Femur (tissue), 1 donor: Measurements from ENCODE around the gene SH3RF1.

Experiments used
- DNase-seq: peaks from one replicate; pipeline ENCODE4 v3.0.0-alpha.2; 2017

The SH3RF1 gene

GRCh38 chr4:169158046-169158445, 112.7 kb downstream of the SH3RF1 start:
- no peak for DNase-seq

DNA sequence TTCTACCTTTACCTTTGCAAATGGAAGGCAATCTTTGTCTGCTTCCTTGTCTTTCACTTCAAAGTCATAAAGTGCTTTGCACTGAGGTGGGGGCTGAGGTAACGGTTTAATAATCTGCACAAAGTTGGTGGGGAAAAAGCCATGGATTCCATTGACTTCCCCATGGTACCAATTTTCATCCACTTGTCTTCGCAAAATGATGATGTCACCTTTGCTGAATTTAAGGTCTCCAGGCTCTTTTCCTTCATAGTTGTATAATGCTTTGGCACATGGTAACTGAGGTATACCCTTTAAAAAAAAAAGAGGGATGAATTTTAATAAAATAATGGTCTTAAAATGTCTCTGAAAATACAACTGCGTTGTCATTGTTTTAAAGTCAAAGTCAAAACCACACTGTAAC, 114.4 kb downstream of the SH3RF1 start:
- no peak for DNase-seq

DNA sequence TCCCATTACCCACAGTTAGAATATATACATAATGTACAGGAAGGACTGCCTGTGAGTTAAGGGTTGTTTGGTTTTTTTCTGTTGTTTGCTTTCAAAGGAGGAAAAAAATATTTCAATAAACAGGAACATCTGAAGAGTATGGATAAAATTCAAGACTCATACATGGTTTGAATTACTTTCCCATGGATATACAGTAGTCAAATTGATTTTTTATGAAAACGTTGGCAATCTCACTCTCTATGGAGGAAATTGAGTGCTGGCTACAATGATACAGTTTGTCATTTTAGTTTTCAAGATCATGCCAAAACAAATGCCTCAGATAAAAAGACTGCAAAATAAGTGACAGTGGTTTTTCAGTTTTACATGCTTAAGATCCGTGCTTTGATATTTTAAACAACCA, 116.6 kb downstream of the SH3RF1 start:
- DNase-seq: no peak

DNA sequence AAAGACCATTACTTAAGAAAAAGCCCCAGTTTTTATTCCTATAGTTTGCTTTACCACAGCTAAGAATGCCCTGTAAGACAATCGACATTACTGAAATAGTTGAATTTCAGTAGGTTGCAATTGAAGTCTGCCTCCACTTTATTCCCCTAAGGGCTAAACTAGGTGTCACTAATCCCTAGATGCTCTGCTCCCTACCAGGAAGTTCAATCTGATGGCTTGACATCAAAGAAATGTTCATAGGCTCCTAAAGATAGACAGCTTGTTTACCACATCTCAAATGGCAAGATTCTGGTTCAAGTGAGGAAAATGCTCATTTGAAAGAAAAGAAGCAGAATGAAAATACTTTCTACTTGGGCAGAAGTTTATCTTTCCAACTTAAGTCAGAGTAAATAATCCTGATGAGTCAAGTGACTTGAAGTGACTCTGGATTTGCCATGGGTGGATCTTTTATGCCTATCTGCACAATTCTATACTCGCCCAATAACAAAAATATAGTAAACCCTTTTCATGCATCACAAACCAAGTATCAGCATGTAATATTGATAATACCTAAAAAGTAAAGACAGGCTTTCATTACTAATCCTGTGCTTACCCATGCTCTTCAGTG, 117.2 kb downstream of the SH3RF1 start:
- DNase-seq: no peak

DNA sequence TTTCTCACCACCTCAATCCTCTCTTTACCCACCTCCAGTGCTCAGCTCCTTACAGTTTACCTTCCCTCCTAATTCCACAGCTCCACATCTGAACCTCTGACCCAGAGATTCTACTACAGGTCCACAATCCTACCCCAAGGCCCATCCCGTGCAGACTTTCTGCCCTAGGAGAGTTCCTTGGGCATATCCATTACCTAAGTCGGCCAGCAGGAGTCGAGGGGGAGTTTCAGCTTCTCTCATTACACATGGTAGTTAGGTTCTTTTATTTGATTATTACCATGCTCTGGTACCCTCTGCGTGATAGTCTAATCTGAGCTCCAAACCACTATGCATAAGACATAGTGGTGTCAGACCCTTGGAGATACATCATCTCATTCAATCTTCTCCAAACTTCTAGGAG, 117.9 kb downstream of the SH3RF1 start:
- DNase-seq: no peak

GRCh38 chr4:169152098-169152497, 118.7 kb downstream of the SH3RF1 start:
- DNase-seq: no peak

- no peak for DNase-seq
Measured at GRCh38 chr4:169151671-169152070, 119.1 kb downstream of the SH3RF1 start.

DNA sequence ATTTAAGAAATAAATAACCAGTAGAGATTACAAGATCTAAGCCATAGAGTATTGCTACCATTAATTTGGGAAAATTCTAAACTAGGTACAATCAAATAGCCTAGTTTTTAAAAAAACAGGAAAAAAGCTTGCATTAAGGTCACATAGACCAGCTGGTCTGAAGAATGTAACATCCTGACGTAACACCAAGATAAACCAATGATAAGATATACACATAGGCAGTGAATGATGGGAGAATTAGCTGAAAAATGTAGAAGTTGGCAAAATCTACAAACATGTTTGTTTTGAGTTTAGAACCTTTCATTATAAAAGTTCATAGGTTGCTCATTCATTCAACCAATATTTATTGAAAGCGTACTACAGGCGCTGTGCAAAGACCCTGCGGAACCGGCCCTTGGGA, 120.0 kb downstream of the SH3RF1 start:
- no peak for DNase-seq

DNA sequence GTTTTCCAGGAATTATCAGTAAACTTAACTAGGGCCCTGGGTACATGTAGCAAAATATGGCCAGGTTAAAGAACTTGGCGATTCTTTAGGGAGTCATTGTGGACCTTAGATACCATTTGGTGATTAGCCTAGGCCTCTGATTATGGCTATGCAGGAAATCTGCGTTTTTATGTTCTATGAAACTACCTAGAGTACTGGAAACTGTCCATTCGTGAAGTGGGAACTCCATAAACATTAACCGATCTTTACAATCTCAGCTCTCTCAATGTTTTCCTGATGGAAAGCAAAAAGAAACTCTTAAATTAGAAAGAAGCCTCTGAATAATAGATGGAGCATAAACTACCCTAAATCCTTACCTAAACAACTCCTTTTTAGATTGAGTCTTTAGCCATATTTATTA, 121.9 kb downstream of the SH3RF1 start:
- DNase-seq: no peak

DNA sequence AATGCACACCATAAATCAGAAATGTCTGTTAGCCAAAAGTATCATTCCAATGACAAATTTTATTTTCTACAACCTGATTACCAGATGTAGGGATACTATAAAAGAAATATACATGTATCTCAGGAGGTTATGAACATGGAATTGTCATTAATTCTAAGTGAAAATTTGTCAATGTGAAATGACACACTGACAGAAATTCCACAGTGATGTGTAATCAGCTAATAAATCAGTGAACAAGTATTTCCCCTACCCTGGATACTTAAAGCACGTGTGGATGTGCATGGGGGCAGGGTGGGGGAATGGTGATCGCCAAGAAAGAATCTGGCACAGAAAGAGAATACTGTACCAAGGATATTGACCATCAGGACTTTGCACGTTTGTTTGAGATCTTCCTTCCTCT, 123.6 kb downstream of the SH3RF1 start:
- DNase-seq: no peak

GRCh38 chr4:169144061-169144600, 126.6 kb downstream of the SH3RF1 start:
- DNase-seq: no peak

DNA sequence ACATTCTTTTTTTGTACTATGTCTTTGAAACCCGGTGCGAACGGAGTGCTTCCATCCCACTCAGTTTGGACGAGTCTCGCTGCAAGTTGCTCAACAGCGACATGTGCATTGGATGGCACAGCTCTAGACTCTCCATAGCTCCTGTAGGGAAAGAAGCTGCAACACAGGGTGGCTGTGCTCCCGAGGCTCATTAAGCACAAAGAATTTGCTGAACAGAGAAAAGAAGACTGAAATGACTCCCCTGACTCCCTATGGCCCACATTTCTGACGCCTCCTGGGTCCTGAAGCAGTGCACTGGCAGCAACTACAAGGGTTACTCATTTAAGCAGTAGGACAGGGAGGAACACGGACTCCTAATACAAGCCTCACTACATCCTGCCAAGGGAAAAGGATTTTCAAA, 127.4 kb downstream of the SH3RF1 start:
- DNase-seq: no peak

- no peak for DNase-seq
Measured at GRCh38 chr4:169142906-169143305, 127.8 kb downstream of the SH3RF1 start.

- no peak for DNase-seq
Measured at GRCh38 chr4:169142391-169142790, 128.4 kb downstream of the SH3RF1 start.

- DNase-seq: no peak
Measured at GRCh38 chr4:169139021-169139420, 131.7 kb downstream of the SH3RF1 start.

GRCh38 chr4:169137558-169137920, 133.2 kb downstream of the SH3RF1 start:
- DNase-seq: no peak

DNA sequence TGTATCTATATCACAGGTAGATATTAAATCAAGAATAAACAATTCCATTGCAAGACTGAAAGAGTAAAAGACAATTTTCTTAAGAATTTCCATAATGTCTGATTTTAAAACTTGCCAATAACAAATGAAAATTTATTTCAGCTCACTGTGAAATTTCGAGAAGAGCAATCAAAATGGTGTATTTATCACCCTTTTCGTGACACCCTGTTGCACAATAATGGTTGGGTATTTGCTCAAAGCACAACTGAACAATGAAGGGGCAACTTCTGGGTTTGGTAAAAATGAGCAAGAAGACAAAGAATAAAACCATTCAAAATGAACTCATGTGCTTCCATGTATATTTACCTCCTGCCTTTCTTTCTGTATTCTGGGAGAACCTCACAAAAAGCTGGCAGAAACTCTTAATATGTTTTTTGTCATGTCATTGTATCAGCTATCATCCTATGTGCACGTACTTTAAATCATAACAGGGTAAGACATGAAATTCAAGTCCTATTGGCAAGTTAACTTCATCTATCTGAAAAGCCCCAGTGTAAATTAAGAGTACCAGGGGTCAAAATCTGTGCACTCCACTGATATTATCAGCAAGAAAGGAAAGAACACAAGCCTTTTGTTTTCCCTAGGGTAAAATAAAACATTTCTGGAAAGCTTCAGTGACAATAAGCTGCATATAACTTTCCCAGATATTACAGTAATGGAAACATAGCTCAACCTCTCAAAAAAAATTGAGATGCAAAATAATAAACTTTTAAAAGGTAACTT, 133.8 kb downstream of the SH3RF1 start:
- no peak for DNase-seq

- DNase-seq: no peak
Measured at GRCh38 chr4:169136330-169136729, 134.4 kb downstream of the SH3RF1 start.

- no peak for DNase-seq
Measured at GRCh38 chr4:169135776-169136175, 135.0 kb downstream of the SH3RF1 start.

DNA sequence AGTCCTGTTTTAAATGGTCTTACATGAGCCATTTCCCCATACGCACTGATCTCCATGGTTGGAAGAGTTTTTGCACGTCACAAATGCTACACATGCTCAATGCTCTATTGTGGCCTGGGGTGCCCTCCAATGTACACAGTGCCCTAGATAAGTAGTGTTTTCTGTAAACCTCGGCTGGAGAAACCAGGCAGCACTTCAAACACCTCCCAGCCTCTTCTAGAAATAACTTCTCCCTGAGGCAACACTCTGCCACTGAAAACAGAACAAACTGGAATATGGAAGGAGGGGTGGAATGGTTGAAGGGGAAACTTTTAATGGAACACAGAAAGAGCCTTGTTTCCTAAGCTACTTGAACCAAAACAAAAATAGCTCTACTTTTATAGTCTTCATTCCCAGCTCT, 136.8 kb downstream of the SH3RF1 start:
- DNase-seq: peak; percentile 56

GRCh38 chr4:169132561-169133305, 138.0 kb downstream of the SH3RF1 start:
- no peak for DNase-seq

- DNase-seq: no peak
Measured at GRCh38 chr4:169131556-169132208, 139.1 kb downstream of the SH3RF1 start.

DNA sequence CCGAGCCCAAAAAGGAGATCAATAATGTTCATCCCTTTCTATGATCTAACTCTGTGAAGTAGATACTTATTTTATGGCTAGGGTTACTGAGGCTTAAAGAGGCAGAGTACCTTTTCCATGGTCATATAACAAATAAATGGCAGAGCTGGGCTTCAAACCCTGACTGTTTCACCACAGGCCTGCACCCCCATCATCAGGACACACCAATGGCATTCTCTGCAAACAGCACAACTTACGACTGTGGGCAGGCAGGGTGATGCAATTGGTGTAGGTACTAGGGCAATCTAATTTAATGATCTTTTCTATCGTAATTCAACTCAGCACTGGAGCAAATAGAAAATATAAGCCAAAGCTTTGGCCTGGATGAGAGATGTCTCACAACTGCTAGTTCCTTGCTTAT, 141.9 kb downstream of the SH3RF1 start:
- DNase-seq: no peak
